MCF 10A (cell line): ENCODE data around the gene RNF214. TPM values are rescaled to one million over a fixed set of nuclear protein-coding genes. Genes with fewer than 3 reads are reported as not detected.

ENCODE experiments used
- BruUV-seq: library from RNA; stranded (reverse); fragments of 400-500 nt; replicated peaks from 2 replicates; lab custom pipeline; 2021; lab: Mats Ljungman, UMichigan
- CTCF ChIA-PET: fragments of 300-600 bp; sonication (Branson Sonifier 250); formaldehyde crosslinking; extraction: SDS; loops from one replicate; lab custom pipeline; 2021; ENCODE audit warnings: antibody characterized with exemption, inconsistent platforms; lab: Yijun Ruan, JAX
- POLR2A ChIA-PET: fragments of 300-600, 350-650 bp; sonication (Branson Sonifier 250); formaldehyde crosslinking; extraction: SDS; loops from one replicate; lab custom pipeline; 2020; ENCODE audit warnings: antibody characterized with exemption, inconsistent platforms; lab: Yijun Ruan, JAX
- DNase-seq: peaks from one replicate; pipeline ENCODE4 v3.0.0-alpha.2; 2018; ENCODE audit not compliant: unreplicated experiment
- H3K27ac Mint-ChIP-seq: one replicate; pipeline ENCODE4 v1.8.0; 2022; ENCODE audit warnings: mild to moderate bottlenecking, low read depth, mixed read lengths; ENCODE audit not compliant: unreplicated experiment
- H3K27me3 Mint-ChIP-seq: one replicate; pipeline ENCODE4 v1.8.0; 2022; ENCODE audit warnings: mixed read lengths; ENCODE audit not compliant: insufficient read depth, unreplicated experiment
- H3K36me3 Mint-ChIP-seq: one replicate; pipeline ENCODE4 v1.8.0; 2022; ENCODE audit warnings: mild to moderate bottlenecking, moderate library complexity, mixed read lengths; ENCODE audit not compliant: insufficient read depth, unreplicated experiment
- H3K4me1 Mint-ChIP-seq: one replicate; pipeline ENCODE4 v1.8.0; 2022; ENCODE audit warnings: mixed read lengths; ENCODE audit not compliant: insufficient read depth, unreplicated experiment
- H3K4me3 Mint-ChIP-seq: one replicate; pipeline ENCODE4 v1.8.0; 2022; ENCODE audit warnings: mild to moderate bottlenecking, moderate library complexity, mixed read lengths; ENCODE audit not compliant: unreplicated experiment
- H3K9me3 Mint-ChIP-seq: one replicate; pipeline ENCODE4 v1.8.0; 2022; ENCODE audit warnings: mixed read lengths; ENCODE audit not compliant: unreplicated experiment
- CTCF ChIP-seq: fragments of 200-600 bp; IDR thresholded peaks from one replicate; pipeline ENCODE4 v1.8.0; 2022; ENCODE audit warnings: antibody characterized with exemption, mild to moderate bottlenecking; ENCODE audit not compliant: unreplicated experiment
- intact Hi-C: fragments of 100-400 bp; cut with micrococcal nuclease; formaldehyde crosslinking; loops from 2 replicates; pipeline ENCODE4 v1.14.1; 2022
- total RNA-seq: library from RNA; stranded (reverse); gene quantifications from 2 replicates; pipeline ENCODE4 v1.2.3, GENCODE V29; 2022

Gene RNF214
- total RNA-seq, 1 experiment from 2014 or later, result 23.3 TPM

GRCh38 chr11:117199916-117200812, 32.3 kb upstream of the RNF214 start:
- intact Hi-C loops, result no loop called here
- CTCF ChIA-PET, result interaction anchor here (0.6 to 2.0 kb wide), 3 partner anchors 11 to 134 kb away, joined by 3 to 8 read pairs (median 4); no protein-coding TSS in a partner anchor
- no peaks in the 10 kb centered on the region for H3K4me1 Mint-ChIP-seq

GRCh38 chr11:117200813-117201657, 31.4 kb upstream of the RNF214 start:
- DNase-seq, result no peak
- H3K9me3 Mint-ChIP-seq, result no peaks in the 10 kb centered on the region
- intact Hi-C loops, result no loop called here
- CTCF ChIA-PET, result interaction anchor here (2.0 kb wide), 1 partner anchor 26 kb away, joined by 8 read pairs; no protein-coding TSS in a partner anchor
- H3K4me3 Mint-ChIP-seq, result no peak overlapping the region
- no peaks in the 10 kb centered on the region for H3K27me3 Mint-ChIP-seq
- POLR2A ChIA-PET, result interaction anchor here (1.8 kb wide), 1 partner anchor 22 kb away, joined by 4 read pairs; no protein-coding TSS in a partner anchor
- H3K36me3 Mint-ChIP-seq, result peaks cover 12% of the 10 kb centered on the region
- BruUV-seq, result no TSS peak
- H3K4me1 Mint-ChIP-seq, result no peaks in the 10 kb centered on the region
- TF ChIP-seq CTCF, result no peak
- H3K27ac Mint-ChIP-seq, result peak overlapping the region; percentile 59

More at GRCh38 chr11:117199916-117200812, 32.3 kb upstream of the RNF214 start:
- Mint-ChIP-seq H3K27me3 (no peaks in the 10 kb centered on the region), H3K9me3 (no peaks in the 10 kb centered on the region), H3K36me3 (peaks cover 7% of the 10 kb centered on the region), H3K4me3 (no peak overlapping the region), H3K27ac (peak overlapping the region; percentile 59)
- no TSS peak for BruUV-seq
- no peak for DNase-seq
- TF ChIP-seq CTCF, result no peak
- POLR2A ChIA-PET, result interaction anchor here (0.7 kb wide), 1 partner anchor 53 kb away, joined by 3 read pairs; no protein-coding TSS in a partner anchor

DNA sequence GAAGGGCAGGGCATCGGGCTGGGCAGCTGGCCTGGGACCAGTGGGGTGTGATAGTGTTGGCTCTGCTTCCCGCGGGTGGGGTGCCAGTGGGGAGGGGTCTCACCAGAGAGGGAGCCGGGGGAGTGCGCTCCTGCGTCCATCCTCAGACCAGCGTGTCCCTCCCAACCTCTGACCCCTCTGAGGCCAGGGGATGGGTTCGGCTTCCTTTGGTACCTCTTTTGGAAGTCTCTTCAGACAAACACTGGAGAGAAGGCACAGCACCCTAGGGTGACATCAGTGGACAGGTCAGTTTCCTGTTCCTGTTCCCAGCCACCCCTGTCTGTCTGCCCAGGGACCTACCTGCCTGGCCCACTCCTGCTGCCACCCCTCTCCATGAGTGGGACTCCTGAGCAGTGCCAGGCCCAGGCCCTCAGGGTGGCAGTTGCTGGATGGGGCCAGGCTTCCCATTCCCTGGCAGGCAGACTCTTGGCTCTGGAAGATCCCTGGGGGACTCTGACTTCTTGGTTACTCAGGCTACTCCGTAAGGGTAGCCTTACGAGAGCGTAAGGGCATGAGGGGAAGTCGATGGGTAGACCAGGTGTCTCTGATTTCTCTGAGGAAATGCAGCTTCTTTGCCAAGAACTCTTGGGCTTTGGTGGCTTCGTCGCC, 30.7 kb upstream of the RNF214 start:
- Mint-ChIP-seq H3K27ac (no peak overlapping the region), H3K4me1 (no peaks in the 10 kb centered on the region), H3K27me3 (no peaks in the 10 kb centered on the region), H3K9me3 (no peaks in the 10 kb centered on the region), H3K4me3 (no peak overlapping the region), H3K36me3 (peaks cover 12% of the 10 kb centered on the region)
- no peak for DNase-seq
- ChIA-PET POLR2A (interaction anchor here (1.1 to 1.8 kb wide), 3 partner anchors 23 to 58 kb away, joined by 3 to 7 read pairs (median 4); partner anchors contain the start of gene PAFAH1B2), CTCF (interaction anchor here (0.7 to 2.0 kb wide), 2 partner anchors 7 to 25 kb away, joined by 3 to 8 read pairs; no protein-coding TSS in a partner anchor)
- TF ChIP-seq CTCF, result no peak
- intact Hi-C loops, result no loop called here
- BruUV-seq, result no TSS peak
